Measurements from ENCODE around the gene SLC39A3. TPM values are rescaled to one million over a fixed set of nuclear protein-coding genes. Genes with fewer than 3 reads are reported as not detected.
"Not testable (repeated sequence)": the region's sequence is repeated elsewhere in the genome, so short reads cannot be mapped to it uniquely, and the experiment has no call there.

The SLC39A3 gene
- total RNA-seq, 1 donor from 2014 or later: 20.4 TPM

- peak; percentile 39 for DNase-seq
Measured at GRCh38 chr19:2722541-2723344, 17.1 kb downstream of the SLC39A3 start.

- no peak for DNase-seq
Measured at GRCh38 chr19:2721570-2722540, 18.0 kb downstream of the SLC39A3 start.

- DNase-seq: no peak
Measured at GRCh38 chr19:2720777-2721569, 18.8 kb downstream of the SLC39A3 start, which contains the start of gene DIRAS1. Gene DIRAS1, minus strand, starts transcription at chr19:2721372. Its CDS starts 3,566 bp downstream, at chr19:2717806.

GRCh38 chr19:2719920-2720776 is 19.7 kb downstream of the SLC39A3 start:
- DNase-seq: peak; percentile 72

- no peak for DNase-seq
Measured at GRCh38 chr19:2719232-2719735, 20.5 kb downstream of the SLC39A3 start.

GRCh38 chr19:2717638-2718541 is 21.9 kb downstream of the SLC39A3 start:
- DNase-seq: no peak

- no peak for DNase-seq
Measured at GRCh38 chr19:2716722-2717637, 22.8 kb downstream of the SLC39A3 start.

- no peak for DNase-seq
Measured at GRCh38 chr19:2716275-2716650, 23.6 kb downstream of the SLC39A3 start.

GRCh38 chr19:2715470-2716274 is 24.1 kb downstream of the SLC39A3 start:
- DNase-seq: no peak

- no peak for DNase-seq
Measured at GRCh38 chr19:2714531-2715269, 25.1 kb downstream of the SLC39A3 start.

- not testable (repeated sequence) for DNase-seq
Measured at GRCh38 chr19:2714102-2714501, 25.7 kb downstream of the SLC39A3 start.

- DNase-seq: not testable (repeated sequence)
Measured at GRCh38 chr19:2713170-2713569, 26.6 kb downstream of the SLC39A3 start.

- DNase-seq: no peak
Measured at GRCh38 chr19:2711875-2712205, 28.0 kb downstream of the SLC39A3 start.

GRCh38 chr19:2711172-2711874 is 28.5 kb downstream of the SLC39A3 start:
- no peak for DNase-seq

GRCh38 chr19:2706251-2706650 is 33.6 kb downstream of the SLC39A3 start:
- DNase-seq: no peak

GRCh38 chr19:2703691-2704216 is 36.1 kb downstream of the SLC39A3 start:
- DNase-seq: no peak
